NCI-H2029 treated with DMSO at 0.1 percent for 48 hours (cell line): ENCODE results near the gene CAMK1G.
A peak's percentile ranks its signal among the peaks of the same experiment; 100 is the strongest.

Experiments used
- DNase-seq: peaks from one replicate; lab custom pipeline; 2025; lab: John Stamatoyannopoulos, UW

CAMK1G gene

GRCh38 chr1:209565759-209566678 is 17.5 kb upstream of the CAMK1G start:
- peak; percentile 70 for DNase-seq

GRCh38 chr1:209567698-209568175 is 15.8 kb upstream of the CAMK1G start:
- DNase-seq = no peak

- peak; percentile 8 for DNase-seq
Measured at GRCh38 chr1:209569455-209570207, 13.9 kb upstream of the CAMK1G start.

- DNase-seq = no peak
Measured at GRCh38 chr1:209570743-209571142, 12.8 kb upstream of the CAMK1G start.

GRCh38 chr1:209576392-209577197 is 6.9 kb upstream of the CAMK1G start:
- DNase-seq = peak; percentile 29

GRCh38 chr1:209577346-209577745 is 6.2 kb upstream of the CAMK1G start:
- no peak for DNase-seq

- DNase-seq = no peak
Measured at GRCh38 chr1:209580577-209580976, 2.9 kb upstream of the CAMK1G start.

- no peak for DNase-seq
Measured at GRCh38 chr1:209584231-209584672, 738 bp downstream of the CAMK1G start.

- no peak for DNase-seq
Measured at GRCh38 chr1:209585197-209585596, 1.7 kb downstream of the CAMK1G start.

- peak; percentile 26 for DNase-seq
Measured at GRCh38 chr1:209585672-209586071, 2.2 kb downstream of the CAMK1G start.

GRCh38 chr1:209586221-209586740 is 2.8 kb downstream of the CAMK1G start:
- DNase-seq = no peak

GRCh38 chr1:209587789-209588188 is 4.3 kb downstream of the CAMK1G start:
- no peak for DNase-seq

- no peak for DNase-seq
Measured at GRCh38 chr1:209589440-209589839, 5.9 kb downstream of the CAMK1G start.

GRCh38 chr1:209589863-209590262 is 6.3 kb downstream of the CAMK1G start:
- DNase-seq = no peak

GRCh38 chr1:209590405-209590804 is 6.9 kb downstream of the CAMK1G start:
- peak; percentile 15 for DNase-seq

- DNase-seq = no peak
Measured at GRCh38 chr1:209593747-209594146, 10.2 kb downstream of the CAMK1G start.

GRCh38 chr1:209594440-209594839 is 10.9 kb downstream of the CAMK1G start:
- DNase-seq = no peak

GRCh38 chr1:209595028-209595427 is 11.5 kb downstream of the CAMK1G start:
- DNase-seq = no peak

GRCh38 chr1:209595599-209596285 is 12.2 kb downstream of the CAMK1G start:
- DNase-seq = no peak

- no peak for DNase-seq
Measured at GRCh38 chr1:209597499-209597898, 14.0 kb downstream of the CAMK1G start.

GRCh38 chr1:209598227-209598626 is 14.7 kb downstream of the CAMK1G start:
- no peak for DNase-seq
